Fibroblast of gingiva (primary cell): ENCODE results near the gene SERPIND1.

Source experiments
- DNase-seq: peaks from one replicate; pipeline ENCODE4 v3.0.0-alpha.2; 2011; ENCODE audit warnings: low read depth

SERPIND1 gene

DNA sequence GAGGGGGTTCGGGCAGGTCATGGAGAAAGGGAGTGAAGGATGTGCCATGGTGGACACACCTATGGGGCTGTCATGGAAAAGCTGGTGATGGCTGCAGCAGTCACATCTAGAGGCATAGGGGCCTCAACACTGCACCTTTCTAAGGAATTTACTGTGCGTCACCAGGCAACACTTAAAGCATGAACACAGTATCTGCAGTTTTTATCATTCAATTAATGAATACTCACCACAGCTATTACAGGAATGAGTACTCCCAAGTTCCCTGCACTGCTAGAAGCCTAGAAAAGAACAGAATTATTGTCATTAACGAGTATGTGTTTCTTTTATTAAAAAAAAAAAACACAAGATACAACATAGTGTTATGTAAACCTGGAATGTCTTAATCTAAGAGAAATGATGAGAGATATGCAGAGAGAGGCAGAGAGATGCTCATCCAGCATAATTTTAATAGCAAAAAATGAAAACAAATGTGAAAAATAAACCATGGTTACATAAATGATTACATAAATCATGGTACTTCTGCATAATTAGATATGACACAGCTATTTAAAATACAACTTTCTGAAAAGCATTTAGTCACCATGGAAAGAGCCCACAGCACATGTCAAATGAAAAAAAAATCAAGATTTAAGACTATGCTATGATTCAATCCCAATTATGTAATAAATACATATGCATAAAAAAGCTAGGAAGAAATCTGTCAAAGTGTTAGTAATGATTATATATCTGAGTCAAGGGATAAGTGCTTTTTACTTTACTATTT is 19.2 kb downstream of the SERPIND1 start:
- no peak for DNase-seq

DNA sequence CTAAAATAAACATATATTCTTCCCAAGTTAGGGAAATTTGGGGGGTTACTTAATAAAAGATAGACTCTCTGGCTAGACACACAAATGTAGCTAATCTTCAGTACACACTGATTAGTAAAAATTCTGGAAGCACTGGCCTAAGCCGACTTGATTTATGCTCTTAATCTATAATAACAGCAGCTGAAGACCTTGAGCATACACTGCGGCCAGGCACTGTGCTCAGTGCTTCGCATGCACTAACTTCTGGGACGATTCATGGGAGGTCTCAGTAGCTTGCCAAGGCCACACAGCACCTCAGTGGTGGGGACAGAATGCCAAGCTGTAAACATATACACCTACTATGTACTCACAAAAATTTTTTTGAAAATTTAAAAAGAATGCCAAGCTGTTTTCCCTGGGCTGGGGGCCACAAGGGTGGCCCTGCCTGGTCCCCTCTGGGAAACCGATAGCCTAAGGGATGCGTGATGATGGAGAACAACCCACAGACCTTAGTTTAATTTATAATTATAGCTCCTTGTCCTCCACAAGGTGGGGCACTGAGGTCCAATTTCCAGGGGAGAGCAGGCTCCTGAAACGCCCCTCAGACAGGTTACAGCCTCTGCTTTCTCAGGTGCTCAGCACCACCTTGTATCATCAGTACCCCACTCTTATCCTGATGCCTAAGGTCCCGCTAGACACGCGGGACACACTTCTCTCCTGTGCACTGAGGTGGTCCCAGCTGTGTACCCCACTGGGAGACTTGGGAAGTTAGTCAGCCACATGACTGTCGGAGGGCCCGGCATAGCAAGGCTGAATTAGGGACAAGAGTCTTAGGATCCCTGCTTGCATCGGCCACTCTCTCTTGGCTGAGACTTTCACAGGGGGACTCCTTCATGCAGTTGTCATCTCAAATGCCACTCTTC is 20.1 kb downstream of the SERPIND1 start:
- no peak for DNase-seq

GRCh38 chr22:20794650-20795413 is 20.9 kb downstream of the SERPIND1 start:
- no peak for DNase-seq

DNA sequence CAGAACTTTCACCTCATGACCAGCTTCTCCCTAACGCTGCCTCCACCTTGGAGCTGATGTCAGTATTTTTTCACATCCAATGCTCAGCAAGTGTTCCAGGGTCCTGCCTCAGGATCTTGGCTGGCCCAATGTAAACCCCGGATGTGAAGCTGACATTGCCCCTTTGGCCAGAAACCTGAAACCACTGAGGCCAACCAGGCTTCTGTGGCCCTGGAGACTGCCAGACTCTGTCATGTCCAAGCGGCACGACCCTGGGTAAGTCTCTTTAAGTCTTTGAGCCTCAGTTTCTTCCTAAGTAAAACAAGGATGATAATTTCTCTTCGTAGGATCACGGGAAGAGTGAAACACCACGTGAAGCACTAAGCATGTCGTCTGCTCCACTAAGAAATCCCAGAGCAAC is 22.8 kb downstream of the SERPIND1 start:
- no peak for DNase-seq

DNA sequence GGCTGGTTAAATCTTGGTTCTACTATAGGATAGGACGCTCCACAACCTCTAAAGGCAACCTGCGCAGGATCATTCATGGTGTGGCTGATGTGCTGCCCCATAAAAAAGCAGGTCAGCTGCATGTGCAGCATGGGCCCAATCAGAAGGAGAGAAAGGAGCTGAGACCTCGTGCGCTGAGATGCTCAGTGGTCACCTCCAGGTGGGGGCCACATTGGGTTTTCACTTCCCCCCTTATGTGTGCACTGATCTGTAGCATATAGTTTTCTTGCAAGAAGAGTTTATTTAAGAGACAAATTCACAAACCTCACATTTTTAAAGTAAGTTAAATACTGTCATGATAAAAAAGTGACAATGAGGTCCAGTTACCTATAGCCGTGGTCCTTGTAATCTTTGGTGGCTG is 24.3 kb downstream of the SERPIND1 start:
- DNase-seq = no peak

DNA sequence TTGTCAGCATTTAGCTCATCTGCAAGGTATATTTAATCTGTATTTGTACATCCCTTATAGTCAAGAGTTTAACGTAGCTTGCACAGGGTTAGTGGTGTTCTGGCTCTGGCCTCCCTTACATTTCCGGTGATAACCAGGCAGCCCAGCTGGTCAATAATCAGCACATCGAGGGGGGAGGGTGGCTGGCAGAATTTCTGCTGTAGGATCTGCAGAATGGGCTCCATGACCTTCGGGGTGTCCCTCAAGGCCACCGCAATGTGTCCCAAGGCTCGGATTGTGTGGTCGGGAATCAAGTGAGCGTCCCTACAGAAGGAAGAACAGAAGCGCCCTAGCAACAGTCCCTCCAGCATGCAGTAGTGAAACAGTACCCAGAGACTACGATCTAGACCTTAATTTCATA is 25.1 kb downstream of the SERPIND1 start:
- DNase-seq = no peak

GRCh38 chr22:20799449-20799848 is 25.5 kb downstream of the SERPIND1 start:
- no peak for DNase-seq

GRCh38 chr22:20802452-20802851 is 28.5 kb downstream of the SERPIND1 start:
- no peak for DNase-seq

- no peak for DNase-seq
These were observed 29.1 kb downstream of the SERPIND1 start for GRCh38 chr22:20802922-20803553.

GRCh38 chr22:20803696-20804324 is 29.9 kb downstream of the SERPIND1 start:
- peak; percentile 14 for DNase-seq

DNA sequence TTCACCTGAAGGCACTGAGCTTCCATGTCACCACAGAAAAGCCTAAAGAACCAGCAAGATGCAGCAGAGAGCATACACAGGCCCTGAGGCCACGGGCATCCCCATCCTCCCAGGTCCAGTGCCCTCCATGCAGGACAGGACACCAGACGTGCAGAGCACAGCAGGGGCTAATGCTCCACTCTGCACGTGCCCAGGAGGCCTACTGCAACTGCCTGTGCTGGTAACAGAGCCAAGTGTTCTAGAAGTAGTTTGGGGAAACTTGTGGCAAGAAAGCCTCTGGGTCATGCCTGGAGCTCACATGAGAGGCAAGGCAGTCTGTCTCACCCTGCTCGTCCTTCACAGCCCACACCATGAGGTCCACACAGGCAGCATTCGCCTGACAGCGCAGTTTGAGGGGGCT is 30.7 kb downstream of the SERPIND1 start:
- no peak for DNase-seq

GRCh38 chr22:20805972-20806471 is 32.1 kb downstream of the SERPIND1 start:
- DNase-seq = no peak

DNA sequence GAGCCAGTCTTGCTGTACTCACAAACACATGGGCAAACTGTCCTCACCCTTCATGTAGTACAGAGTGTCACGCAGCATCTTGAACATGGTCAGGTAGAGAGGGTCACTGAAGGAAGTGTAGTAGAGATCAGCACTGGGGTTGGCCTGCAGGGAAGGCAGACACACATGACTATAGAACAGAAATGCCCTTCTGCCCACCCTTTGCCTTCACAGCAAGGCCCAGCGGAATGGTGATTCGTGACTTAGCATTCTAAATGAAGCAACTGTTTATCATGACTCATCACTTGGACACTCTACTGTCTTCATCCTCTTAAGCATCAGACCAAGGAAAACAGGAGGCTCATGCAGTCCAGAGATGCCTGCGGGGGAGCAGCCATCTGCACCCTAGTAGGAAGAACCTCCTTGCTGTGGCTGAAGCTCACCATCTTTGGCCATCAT is 33.4 kb downstream of the SERPIND1 start:
- DNase-seq = peak; percentile 91

DNA sequence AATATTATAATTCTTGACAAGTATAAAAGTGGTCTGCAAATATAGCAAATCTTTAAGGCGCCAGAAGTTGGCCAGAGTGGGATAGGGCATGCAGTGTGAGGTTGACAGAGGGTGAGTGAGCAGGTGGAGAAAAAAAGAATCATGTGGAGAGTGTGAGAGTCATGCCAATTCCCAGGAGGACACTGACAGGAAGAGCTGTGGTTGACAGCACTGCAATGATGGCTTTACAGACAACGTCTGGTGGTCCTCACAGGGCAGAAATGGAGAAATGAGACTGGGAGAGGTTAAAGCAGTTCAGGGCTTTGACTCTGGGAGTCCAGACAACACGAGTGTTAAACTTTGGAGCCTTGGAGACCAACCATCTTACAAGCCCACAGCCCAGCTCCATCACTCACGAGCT is 34.9 kb downstream of the SERPIND1 start:
- DNase-seq = no peak

GRCh38 chr22:20809538-20810185 is 35.7 kb downstream of the SERPIND1 start:
- no peak for DNase-seq

GRCh38 chr22:20810645-20811044 is 36.7 kb downstream of the SERPIND1 start:
- DNase-seq = no peak

DNA sequence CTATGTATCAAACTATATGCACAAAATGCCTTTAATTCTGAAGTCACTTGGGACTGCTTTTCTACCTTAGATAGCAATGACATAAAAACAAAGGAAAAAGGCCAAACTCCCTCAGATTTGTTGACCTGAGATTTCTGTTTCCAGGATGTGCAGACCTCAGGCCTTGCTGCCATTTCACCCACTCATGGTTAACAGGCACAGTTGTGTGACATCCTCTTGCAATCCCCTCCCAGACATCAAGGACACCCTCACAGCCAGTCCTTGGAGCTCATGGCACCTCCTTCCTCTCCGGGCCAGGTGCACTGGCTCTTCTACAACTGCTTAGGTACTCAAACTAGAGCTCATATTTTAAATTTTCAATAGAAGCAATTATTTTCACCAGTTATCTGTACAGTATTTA is 37.3 kb downstream of the SERPIND1 start:
- no peak for DNase-seq

DNA sequence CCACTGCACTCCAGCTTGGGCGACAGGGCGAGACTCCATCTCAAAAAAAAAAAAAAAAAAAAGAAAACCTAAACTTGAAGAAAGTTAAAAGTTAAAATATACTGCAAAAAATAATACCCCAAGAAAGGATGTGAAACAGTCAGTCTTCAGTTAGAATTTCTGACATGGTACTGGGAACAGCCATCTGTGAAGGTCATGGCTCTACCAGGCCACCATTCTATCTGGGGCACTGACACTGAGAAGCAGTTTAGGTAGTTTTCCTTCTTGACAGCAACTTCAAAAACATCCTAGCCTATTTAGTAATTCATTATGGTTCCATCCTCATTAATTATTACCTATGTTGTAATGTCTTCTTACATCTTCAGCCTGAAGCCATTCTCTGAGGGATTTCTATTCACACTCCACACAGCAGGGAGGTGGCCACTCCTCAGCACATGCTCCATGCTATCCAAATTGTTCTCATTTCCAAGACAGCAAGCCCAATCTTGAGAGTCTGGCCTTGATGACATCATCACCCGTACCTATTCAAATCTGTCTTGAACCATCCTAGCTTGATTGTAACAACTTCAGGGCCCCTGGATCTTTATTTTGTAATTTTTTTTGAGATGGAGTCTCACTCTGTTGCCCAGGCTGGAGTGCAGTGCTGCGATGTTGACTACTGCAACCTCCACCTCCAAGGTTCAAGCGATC is 38.2 kb downstream of the SERPIND1 start:
- no peak for DNase-seq

- no peak for DNase-seq
These were observed 39.1 kb downstream of the SERPIND1 start for GRCh38 chr22:20813056-20813455.

GRCh38 chr22:20814221-20814808 is 40.4 kb downstream of the SERPIND1 start:
- no peak for DNase-seq
